Calu3 (cell line): ENCODE results near the gene TTLL7. TPM values are rescaled to one million over a fixed set of nuclear protein-coding genes. Genes with fewer than 3 reads are reported as not detected.

Source experiments
- BruUV-seq: library from RNA; stranded (reverse); fragments of 400-500 nt; replicated peaks from 2 replicates; lab custom pipeline; 2021; lab: Mats Ljungman, UMichigan
- CTCF ChIA-PET: fragments of 300-600 bp; sonication (Branson Sonifier 250); formaldehyde crosslinking; loops from one replicate; lab custom pipeline; 2022; ENCODE audit warnings: antibody characterized with exemption; lab: Charles Lee
- DNase-seq: peaks from one replicate; pipeline ENCODE4 v3.0.0; 2022
- H3K27ac Mint-ChIP-seq: one replicate; pipeline ENCODE4 v1.8.0; 2022; ENCODE audit warnings: mixed read lengths; ENCODE audit not compliant: unreplicated experiment
- H3K27me3 Mint-ChIP-seq: one replicate; pipeline ENCODE4 v1.8.0; 2022; ENCODE audit warnings: mixed read lengths; ENCODE audit not compliant: unreplicated experiment
- H3K36me3 Mint-ChIP-seq: one replicate; pipeline ENCODE4 v1.8.0; 2022; ENCODE audit warnings: mild to moderate bottlenecking, moderate library complexity, mixed read lengths; ENCODE audit not compliant: insufficient read depth, unreplicated experiment
- H3K4me1 Mint-ChIP-seq: one replicate; pipeline ENCODE4 v1.8.0; 2022; ENCODE audit warnings: mild to moderate bottlenecking, low read depth, mixed read lengths; ENCODE audit not compliant: unreplicated experiment
- H3K4me3 Mint-ChIP-seq: one replicate; pipeline ENCODE4 v1.8.0; 2022; ENCODE audit warnings: mild to moderate bottlenecking, low read depth, moderate library complexity, mixed read lengths; ENCODE audit not compliant: unreplicated experiment
- H3K9me3 Mint-ChIP-seq: one replicate; pipeline ENCODE4 v1.8.0; 2022; ENCODE audit warnings: low read depth, mixed read lengths; ENCODE audit not compliant: unreplicated experiment
- CTCF ChIP-seq: fragments of 200-600 bp; IDR thresholded peaks from one replicate; pipeline ENCODE4 v1.8.0; 2022; ENCODE audit warnings: antibody characterized with exemption; ENCODE audit not compliant: unreplicated experiment
- intact Hi-C: fragments of 100-400 bp; cut with micrococcal nuclease; formaldehyde crosslinking; loops from one replicate; pipeline ENCODE4 v1.10.0; 2022; ENCODE audit not compliant: unreplicated experiment
- total RNA-seq: library from RNA; stranded (reverse); gene quantifications from 2 replicates; pipeline ENCODE4 v1.2.3, GENCODE V29; 2022

Gene TTLL7
- total RNA-seq, 1 experiment from 2014 or later: 4.6 TPM

GRCh38 chr1:84019217-84019616, 20.3 kb upstream of the TTLL7 start:
- Mint-ChIP-seq H3K4me3 (no peak overlapping the region), H3K27me3 (no peaks in the 10 kb centered on the region), H3K27ac (no peak overlapping the region), H3K36me3 (no peaks in the 10 kb centered on the region), H3K4me1 (peaks cover 8% of the 10 kb centered on the region), H3K9me3 (peaks cover 3% of the 10 kb centered on the region)
- no peak for DNase-seq
- BruUV-seq: no TSS peak
- no peak for TF ChIP-seq CTCF
- intact Hi-C loops: no loop called here
- CTCF ChIA-PET: no interaction called here

GRCh38 chr1:84013708-84014107, 14.8 kb upstream of the TTLL7 start:
- H3K4me1 Mint-ChIP-seq: no peaks in the 10 kb centered on the region
- no peaks in the 10 kb centered on the region for H3K9me3 Mint-ChIP-seq
- H3K27me3 Mint-ChIP-seq: no peaks in the 10 kb centered on the region
- no TSS peak for BruUV-seq
- no peak overlapping the region for H3K27ac Mint-ChIP-seq
- no peak overlapping the region for H3K4me3 Mint-ChIP-seq
- no peaks in the 10 kb centered on the region for H3K36me3 Mint-ChIP-seq
- no peak for TF ChIP-seq CTCF
- intact Hi-C loops: no loop called here
- CTCF ChIA-PET: no interaction called here
- DNase-seq: no peak

- DNase-seq: no peak
- H3K4me1 Mint-ChIP-seq: no peaks in the 10 kb centered on the region
- no peaks in the 10 kb centered on the region for H3K36me3 Mint-ChIP-seq
- intact Hi-C loops: no loop called here
- TF ChIP-seq CTCF: no peak
- CTCF ChIA-PET: interaction anchor here (1.3 kb wide), 1 partner anchor 12 kb away, joined by 3 read pairs; no protein-coding TSS in a partner anchor
- H3K27me3 Mint-ChIP-seq: no peaks in the 10 kb centered on the region
- peaks cover 2% of the 10 kb centered on the region for H3K9me3 Mint-ChIP-seq
- H3K27ac Mint-ChIP-seq: no peak overlapping the region
- BruUV-seq: no TSS peak
- no peak overlapping the region for H3K4me3 Mint-ChIP-seq
These were observed 13.1 kb upstream of the TTLL7 start for GRCh38 chr1:84012018-84012417.

- intact Hi-C loops: no loop called here
- Mint-ChIP-seq H3K36me3 (no peaks in the 10 kb centered on the region), H3K9me3 (peaks cover 2% of the 10 kb centered on the region), H3K4me3 (no peak overlapping the region), H3K4me1 (no peaks in the 10 kb centered on the region), H3K27me3 (no peaks in the 10 kb centered on the region), H3K27ac (no peak overlapping the region)
- CTCF ChIA-PET: no interaction called here
- no peak for TF ChIP-seq CTCF
- DNase-seq: no peak
- BruUV-seq: no TSS peak
These were observed 11.2 kb upstream of the TTLL7 start for GRCh38 chr1:84010136-84010535.

GRCh38 chr1:84008631-84009030, 9.7 kb upstream of the TTLL7 start:
- CTCF ChIA-PET: no interaction called here
- intact Hi-C loops: no loop called here
- no peak for TF ChIP-seq CTCF
- Mint-ChIP-seq H3K36me3 (no peaks in the 10 kb centered on the region), H3K27ac (no peak overlapping the region), H3K4me1 (no peaks in the 10 kb centered on the region), H3K27me3 (no peaks in the 10 kb centered on the region), H3K4me3 (no peak overlapping the region), H3K9me3 (peaks cover 2% of the 10 kb centered on the region)
- no peak for DNase-seq
- BruUV-seq: no TSS peak
